AG04449 (cell line): ENCODE results near the gene CCDC50.

ENCODE experiments used
- CTCF ChIA-PET: fragments of 350-600 bp; formaldehyde crosslinking; extraction: SDS; loops from one replicate; lab custom pipeline; 2021; ENCODE audit warnings: antibody characterized with exemption; lab: Yijun Ruan, JAX
- POLR2A ChIA-PET: fragments of 400-600, 350-600 bp; formaldehyde crosslinking; extraction: SDS; loops from one replicate; lab custom pipeline; 2020; ENCODE audit warnings: antibody characterized with exemption, inconsistent platforms; lab: Yijun Ruan, JAX
- DNase-seq: peaks from one replicate; pipeline ENCODE4 v3.0.0-alpha.2; 2010; ENCODE audit warnings: low read depth, low spot score
- H3K4me3 ChIP-seq: 2 replicates; pipeline ENCODE4 v1.5.1; 2011; ENCODE audit warnings: low read depth, mild to moderate bottlenecking, control low read depth, low read length
- CTCF ChIP-seq: IDR thresholded peaks from one replicate; pipeline ENCODE4 v1.5.1; 2011; ENCODE audit warnings: mild to moderate bottlenecking, moderate library complexity, low read length, control low read depth, inconsistent platforms; ENCODE audit not compliant: insufficient read depth; ENCODE audit errors: missing control alignments

Gene CCDC50

DNA sequence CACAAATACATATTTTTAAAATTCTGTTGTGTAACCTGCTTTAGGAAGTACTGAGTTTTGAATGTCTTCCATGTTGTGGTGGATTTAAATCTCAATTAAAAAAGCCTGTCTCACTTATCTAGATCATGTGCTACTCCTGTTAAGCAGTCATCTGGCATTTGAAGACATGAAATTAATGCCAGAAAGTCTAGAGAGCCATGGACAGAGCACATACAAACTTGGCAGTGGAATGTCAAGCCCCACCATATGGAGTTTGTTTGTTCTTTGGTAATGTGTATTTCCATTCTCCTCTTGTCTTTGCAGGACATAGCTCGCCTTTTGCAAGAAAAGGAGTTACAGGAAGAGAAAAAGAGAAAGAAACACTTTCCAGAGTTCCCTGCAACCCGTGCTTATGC lies 40.4 kb downstream of the CCDC50 start:
- CTCF ChIA-PET, result no interaction called here
- DNase-seq, result no peak
- POLR2A ChIA-PET, result no interaction called here
- H3K4me3 ChIP-seq, result no peak overlapping the region
- no peak for TF ChIP-seq CTCF

GRCh38 chr3:191372122-191372521 lies 42.9 kb downstream of the CCDC50 start:
- H3K4me3 ChIP-seq, result no peak overlapping the region
- ChIA-PET POLR2A (no interaction called here), CTCF (interaction anchor here (0.6 kb wide), 1 partner anchor 84 kb away, joined by 3 read pairs; no protein-coding TSS in a partner anchor)
- no peak for DNase-seq
- TF ChIP-seq CTCF, result no peak

DNA sequence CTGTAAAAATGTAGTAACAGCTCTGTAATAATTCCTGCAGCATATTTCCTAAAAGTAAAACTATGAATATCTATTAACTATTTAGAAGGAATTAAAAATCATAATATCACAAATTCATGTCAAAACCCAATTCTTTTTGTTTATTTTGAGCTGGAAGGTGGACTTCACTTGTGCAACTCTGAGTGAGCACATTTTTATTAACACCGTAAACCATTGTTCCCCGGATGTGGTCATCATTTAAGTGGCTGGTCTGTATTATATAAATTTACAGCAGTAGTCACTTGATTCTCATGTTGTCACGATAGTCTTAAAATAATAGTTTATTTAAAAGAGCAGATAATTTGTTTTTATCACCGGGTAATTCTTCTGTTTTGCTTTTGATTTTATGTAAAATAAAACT lies 44.1 kb downstream of the CCDC50 start:
- ChIA-PET POLR2A (no interaction called here), CTCF (no interaction called here)
- DNase-seq, result no peak
- no peak overlapping the region for H3K4me3 ChIP-seq
- TF ChIP-seq CTCF, result no peak

GRCh38 chr3:191376516-191377141 lies 47.4 kb downstream of the CCDC50 start:
- CTCF ChIA-PET, result interaction anchor here (1.0 to 2.2 kb wide), 4 partner anchors 10 to 132 kb away, joined by 3 to 7 read pairs (median 4); no protein-coding TSS in a partner anchor
- TF ChIP-seq CTCF, result no peak
- POLR2A ChIA-PET, result no interaction called here
- DNase-seq, result peak; percentile 36
- no peak overlapping the region for H3K4me3 ChIP-seq

DNA sequence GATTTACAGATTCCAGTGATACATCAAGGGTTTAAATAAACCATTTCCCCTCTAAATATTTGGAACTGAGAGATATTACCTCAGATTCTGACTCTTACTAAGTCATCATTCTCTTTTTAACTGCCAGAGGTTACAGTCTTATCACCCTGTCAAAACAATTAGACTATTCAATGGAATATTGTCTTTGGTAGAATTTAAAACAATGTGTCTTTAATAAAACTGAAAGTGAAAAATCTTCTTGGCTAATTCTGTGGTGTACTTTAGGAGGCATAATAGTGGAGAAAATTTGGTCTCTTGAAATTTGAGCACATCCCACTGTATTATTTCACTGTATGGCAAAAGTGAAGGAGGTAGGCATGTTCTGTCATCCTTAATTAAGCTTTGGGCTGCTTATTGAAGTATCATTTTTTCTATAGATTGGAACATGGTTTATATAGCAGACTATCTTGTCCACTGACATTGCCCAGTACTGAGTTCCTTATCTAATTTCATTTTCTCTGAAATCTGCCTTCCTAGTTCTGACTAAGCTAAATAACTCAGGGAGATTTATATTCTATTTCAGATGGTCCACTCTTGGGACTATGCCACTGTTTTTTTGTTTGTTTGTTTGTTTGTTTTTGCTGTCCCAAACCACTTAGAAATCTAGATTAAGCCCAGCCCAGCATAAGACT lies 49.1 kb downstream of the CCDC50 start:
- POLR2A ChIA-PET, result no interaction called here
- CTCF ChIA-PET, result interaction anchor here (0.6 to 2.2 kb wide), 4 partner anchors 11 to 593 kb away, joined by 3 to 7 read pairs (median 3); no protein-coding TSS in a partner anchor
- H3K4me3 ChIP-seq, result no peak overlapping the region
- no peak for DNase-seq
- no peak for TF ChIP-seq CTCF

GRCh38 chr3:191379446-191379845 lies 50.3 kb downstream of the CCDC50 start:
- ChIA-PET CTCF (no interaction called here), POLR2A (no interaction called here)
- TF ChIP-seq CTCF, result no peak
- H3K4me3 ChIP-seq, result no peak overlapping the region
- no peak for DNase-seq
